ENCODE results near the gene DDX39A.

DDX39A gene

GRCh38 chr19:14430712-14431111, 11.6 kb upstream of the DDX39A start:
- H3K27me3 ChIP-seq (ENCODE audit: insufficient read depth, low read depth), result no peaks in the 10 kb centered on the region
- no peak for TF ChIP-seq CTCF (conservative IDR thresholded peaks at IDR 0.05; ENCODE audit: low read depth, low read length)
- no peak overlapping the region for H2AFZ ChIP-seq (ENCODE audit: low read depth)
- H3K36me3 ChIP-seq (ENCODE audit: insufficient read depth), result no peaks in the 10 kb centered on the region
- H3K4me3 ChIP-seq (IDR thresholded peaks at IDR 0.05; ENCODE audit: insufficient read depth, low read depth, low read length), result no peak overlapping the region
- no peaks in the 10 kb centered on the region for H4K20me1 ChIP-seq (ENCODE audit: insufficient read depth)
- no peak overlapping the region for H3K4me2 ChIP-seq
- H3K9ac ChIP-seq, result no peak overlapping the region
- no peak overlapping the region for H3K27ac ChIP-seq
- no peaks in the 10 kb centered on the region for H3K4me1 ChIP-seq (ENCODE audit: low read depth, poor library complexity, severe bottlenecking)
- H3K79me2 ChIP-seq (ENCODE audit: insufficient read depth, low read depth), result no peaks in the 10 kb centered on the region

DNA sequence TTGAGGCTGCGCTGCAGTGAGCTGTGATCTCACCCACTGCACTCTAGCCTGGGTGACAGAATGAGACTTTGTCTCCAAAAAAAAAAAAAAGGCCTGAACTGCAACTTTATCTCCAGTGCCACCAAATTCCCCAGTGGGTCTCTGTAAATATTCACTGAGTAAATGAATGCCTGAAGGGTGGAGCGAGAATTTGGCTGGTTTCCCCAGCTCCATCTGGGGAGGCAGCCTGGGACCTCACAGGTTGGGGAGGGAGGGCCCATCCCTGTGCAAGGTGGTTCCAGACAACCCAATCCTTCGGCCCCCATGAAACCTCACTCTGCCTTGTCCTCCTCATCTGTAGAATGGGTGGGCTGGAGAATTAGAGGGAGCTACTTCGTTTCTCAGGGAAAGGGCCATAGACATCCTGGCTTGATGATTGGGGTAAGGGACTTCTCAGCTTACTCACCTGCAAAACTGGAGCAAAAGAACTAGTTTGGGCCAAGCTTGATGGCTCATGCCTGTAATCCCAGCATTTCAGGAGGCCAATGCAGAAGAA, 9.8 kb upstream of the DDX39A start:
- H3K79me2 ChIP-seq (ENCODE audit: insufficient read depth, low read depth), result no peaks in the 10 kb centered on the region
- H3K4me3 ChIP-seq (IDR thresholded peaks at IDR 0.05; ENCODE audit: insufficient read depth, low read depth, low read length), result no peak overlapping the region
- no peak overlapping the region for H2AFZ ChIP-seq (ENCODE audit: low read depth)
- no peak overlapping the region for H3K27ac ChIP-seq
- no peaks in the 10 kb centered on the region for H4K20me1 ChIP-seq (ENCODE audit: insufficient read depth)
- H3K27me3 ChIP-seq (ENCODE audit: insufficient read depth, low read depth), result no peaks in the 10 kb centered on the region
- H3K36me3 ChIP-seq (ENCODE audit: insufficient read depth), result no peaks in the 10 kb centered on the region
- no peak for TF ChIP-seq CTCF (conservative IDR thresholded peaks at IDR 0.05; ENCODE audit: low read depth, low read length)
- no peaks in the 10 kb centered on the region for H3K4me1 ChIP-seq (ENCODE audit: low read depth, poor library complexity, severe bottlenecking)
- no peak overlapping the region for H3K4me2 ChIP-seq
- H3K9ac ChIP-seq, result no peak overlapping the region

DNA sequence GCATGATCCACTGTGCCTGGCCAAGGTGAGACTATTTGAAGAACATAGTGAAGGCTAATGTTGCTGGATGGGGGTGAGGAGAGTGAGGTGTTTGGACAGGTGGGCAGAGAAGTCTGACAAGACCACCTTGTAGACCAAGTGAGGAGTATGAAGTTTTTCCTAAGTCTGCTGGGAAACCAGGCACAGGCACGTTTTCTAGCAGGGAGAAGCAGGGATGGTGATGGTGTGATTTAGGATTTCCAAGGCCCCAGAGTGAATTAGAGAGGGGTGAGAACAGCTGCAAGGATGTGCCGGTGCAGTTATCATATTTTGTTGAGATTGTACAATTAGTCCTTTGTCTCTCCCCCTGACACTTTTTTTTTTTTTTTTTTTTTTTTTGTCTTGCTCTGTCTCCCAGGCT, 8.3 kb upstream of the DDX39A start:
- no peak overlapping the region for H3K4me3 ChIP-seq (IDR thresholded peaks at IDR 0.05; ENCODE audit: insufficient read depth, low read depth, low read length)
- no peak overlapping the region for H3K27ac ChIP-seq
- no peak for TF ChIP-seq CTCF (conservative IDR thresholded peaks at IDR 0.05; ENCODE audit: low read depth, low read length)
- no peak overlapping the region for H3K4me2 ChIP-seq
- no peaks in the 10 kb centered on the region for H3K27me3 ChIP-seq (ENCODE audit: insufficient read depth, low read depth)
- no peaks in the 10 kb centered on the region for H3K4me1 ChIP-seq (ENCODE audit: low read depth, poor library complexity, severe bottlenecking)
- H3K79me2 ChIP-seq (ENCODE audit: insufficient read depth, low read depth), result no peaks in the 10 kb centered on the region
- no peak overlapping the region for H2AFZ ChIP-seq (ENCODE audit: low read depth)
- no peaks in the 10 kb centered on the region for H3K36me3 ChIP-seq (ENCODE audit: insufficient read depth)
- no peaks in the 10 kb centered on the region for H4K20me1 ChIP-seq (ENCODE audit: insufficient read depth)
- H3K9ac ChIP-seq, result no peak overlapping the region

- no peaks in the 10 kb centered on the region for H3K79me2 ChIP-seq (ENCODE audit: insufficient read depth, low read depth)
- no peak overlapping the region for H3K27ac ChIP-seq
- H3K27me3 ChIP-seq (ENCODE audit: insufficient read depth, low read depth), result no peaks in the 10 kb centered on the region
- no peaks in the 10 kb centered on the region for H3K4me1 ChIP-seq (ENCODE audit: low read depth, poor library complexity, severe bottlenecking)
- H4K20me1 ChIP-seq (ENCODE audit: insufficient read depth), result no peaks in the 10 kb centered on the region
- no peak overlapping the region for H3K4me2 ChIP-seq
- TF ChIP-seq CTCF (conservative IDR thresholded peaks at IDR 0.05; ENCODE audit: low read depth, low read length), result no peak
- H3K4me3 ChIP-seq (IDR thresholded peaks at IDR 0.05; ENCODE audit: insufficient read depth, low read depth, low read length), result no peak overlapping the region
- H3K9ac ChIP-seq, result no peak overlapping the region
- H2AFZ ChIP-seq (ENCODE audit: low read depth), result no peak overlapping the region
- no peaks in the 10 kb centered on the region for H3K36me3 ChIP-seq (ENCODE audit: insufficient read depth)
Measured at GRCh38 chr19:14425696-14426138, 6.6 kb upstream of the DDX39A start.
